ENCODE results near the gene RPL39. TPM values are rescaled to one million over a fixed set of nuclear protein-coding genes. Genes with fewer than 3 reads are reported as not detected.
A peak's percentile ranks its signal among the peaks of the same experiment; 100 is the strongest.

The RPL39 gene
- total RNA-seq, 4 donors from 2014 or later, result 5,321 to 8,187 (median 6,468) TPM

DNA sequence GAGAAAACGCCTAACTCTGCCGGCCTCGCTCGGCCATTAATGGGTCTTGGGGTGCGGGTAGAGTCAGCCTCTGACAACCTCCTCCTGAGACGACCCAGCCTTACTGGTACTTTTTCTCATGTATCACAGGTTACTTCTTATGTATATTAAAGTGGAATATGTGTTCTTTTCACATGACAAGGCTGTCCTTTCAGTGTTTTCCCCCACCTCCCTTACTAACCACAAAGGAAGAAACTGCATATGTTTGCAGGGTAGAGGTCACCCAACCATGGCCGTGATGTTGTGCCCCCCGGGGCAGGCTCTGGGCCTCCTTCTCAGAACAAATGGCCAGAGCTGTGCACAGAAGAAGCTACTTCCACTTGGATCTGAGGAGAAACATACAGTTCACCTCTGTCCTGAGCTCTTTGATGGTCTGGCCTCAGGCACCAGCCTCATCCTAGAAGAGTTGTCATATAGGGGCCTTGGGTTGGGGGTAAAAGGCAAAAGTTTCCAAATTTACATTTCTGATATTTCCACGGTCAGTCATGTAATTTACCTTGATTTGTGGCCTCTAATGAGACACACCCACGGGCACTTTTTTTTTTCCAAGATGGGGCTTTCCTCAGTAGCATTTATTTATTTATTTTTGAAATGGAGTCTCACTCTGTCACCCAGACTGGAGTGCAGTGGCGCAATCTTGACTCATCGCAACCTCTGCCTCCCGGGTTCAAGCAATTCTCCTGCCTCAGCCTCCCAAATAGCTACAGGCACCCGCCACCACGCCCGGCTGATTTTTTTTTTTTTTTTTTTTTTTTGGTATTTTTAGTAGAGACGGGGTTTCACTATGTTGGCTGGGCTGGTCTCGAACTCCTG lies 31.2 kb downstream of the RPL39 start:
- no peak for ATAC-seq (ENCODE audit: low FRiP score)
- TF ChIP-seq, protein P1, sequence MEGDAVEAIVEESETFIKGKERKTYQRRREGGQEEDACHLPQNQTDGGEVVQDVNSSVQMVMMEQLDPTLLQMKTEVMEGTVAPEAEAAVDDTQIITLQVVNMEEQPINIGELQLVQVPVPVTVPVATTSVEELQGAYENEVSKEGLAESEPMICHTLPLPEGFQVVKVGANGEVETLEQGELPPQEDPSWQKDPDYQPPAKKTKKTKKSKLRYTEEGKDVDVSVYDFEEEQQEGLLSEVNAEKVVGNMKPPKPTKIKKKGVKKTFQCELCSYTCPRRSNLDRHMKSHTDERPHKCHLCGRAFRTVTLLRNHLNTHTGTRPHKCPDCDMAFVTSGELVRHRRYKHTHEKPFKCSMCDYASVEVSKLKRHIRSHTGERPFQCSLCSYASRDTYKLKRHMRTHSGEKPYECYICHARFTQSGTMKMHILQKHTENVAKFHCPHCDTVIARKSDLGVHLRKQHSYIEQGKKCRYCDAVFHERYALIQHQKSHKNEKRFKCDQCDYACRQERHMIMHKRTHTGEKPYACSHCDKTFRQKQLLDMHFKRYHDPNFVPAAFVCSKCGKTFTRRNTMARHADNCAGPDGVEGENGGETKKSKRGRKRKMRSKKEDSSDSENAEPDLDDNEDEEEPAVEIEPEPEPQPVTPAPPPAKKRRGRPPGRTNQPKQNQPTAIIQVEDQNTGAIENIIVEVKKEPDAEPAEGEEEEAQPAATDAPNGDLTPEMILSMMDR (IDR thresholded peaks at IDR 0.05), result no peak
- DNase-seq (ENCODE audit: low spot score), result no peak

GRCh38 chrX:119759248-119759766 lies 32.1 kb downstream of the RPL39 start:
- TF ChIP-seq, protein P1 (IDR thresholded peaks at IDR 0.05), result no peak
- ATAC-seq (ENCODE audit: low FRiP score) (no peak), DNase-seq (ENCODE audit: low spot score) (no peak)

- TF ChIP-seq, protein P1 (IDR thresholded peaks at IDR 0.05), result no peak
- DNase-seq (ENCODE audit: low spot score), result no peak
- peak; percentile 56 for ATAC-seq (ENCODE audit: low FRiP score)
Observed at GRCh38 chrX:119758731-119759247, 32.6 kb downstream of the RPL39 start.

GRCh38 chrX:119757979-119758730 lies 33.3 kb downstream of the RPL39 start, which contains the start of gene SOWAHD:
Gene SOWAHD, plus strand, starts transcription at chrX:119758588. Its CDS starts 80 bp downstream, at chrX:119758668.
- TF ChIP-seq, protein P1 (IDR thresholded peaks at IDR 0.05), result no peak
- ATAC-seq (ENCODE audit: low FRiP score) (peak; percentile 35), DNase-seq (ENCODE audit: low spot score) (no peak)

GRCh38 chrX:119757646-119757978 lies 33.8 kb downstream of the RPL39 start:
- DNase-seq (ENCODE audit: low spot score) (no peak), ATAC-seq (ENCODE audit: low FRiP score) (no peak)
- TF ChIP-seq, protein P1 (IDR thresholded peaks at IDR 0.05), result no peak

DNA sequence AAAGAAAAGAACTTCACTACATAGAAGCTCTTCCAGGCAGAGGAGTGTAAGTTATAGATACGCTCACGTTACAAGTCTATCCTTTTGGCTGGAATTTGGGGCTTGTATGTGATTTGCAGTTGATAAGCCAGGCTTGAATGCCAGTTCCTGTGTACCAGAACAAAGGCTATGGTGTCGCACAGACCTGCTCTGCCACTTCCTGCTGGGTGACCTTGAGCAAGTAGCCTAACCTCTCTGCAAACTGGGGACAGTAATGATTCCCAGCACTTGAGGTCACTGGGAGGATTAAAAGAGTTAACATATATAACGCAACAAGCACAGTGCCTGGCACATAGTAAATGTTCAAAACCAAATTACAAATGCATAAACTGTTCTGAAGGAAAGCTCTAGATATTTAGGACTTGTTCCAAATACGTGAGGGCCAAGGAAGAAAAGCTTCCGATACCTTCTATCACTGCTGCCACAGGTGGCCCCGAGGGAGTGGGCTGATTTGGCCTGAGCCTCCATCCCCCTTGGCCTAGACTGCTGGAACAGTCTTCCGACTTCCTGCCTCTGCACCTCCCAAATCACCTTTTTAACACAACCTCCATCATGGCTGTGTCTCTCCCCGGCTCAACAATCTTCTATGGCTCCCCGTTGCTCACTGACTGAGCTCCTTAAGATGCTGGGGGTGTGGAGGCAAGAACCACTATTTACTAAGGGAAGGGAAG lies 34.3 kb downstream of the RPL39 start:
- DNase-seq (ENCODE audit: low spot score) (no peak), ATAC-seq (ENCODE audit: low FRiP score) (no peak)
- TF ChIP-seq, protein P1 (IDR thresholded peaks at IDR 0.05), result no peak
